ENCODE results near the gene XIRP2. TPM values are rescaled to one million over a fixed set of nuclear protein-coding genes. Genes with fewer than 3 reads are reported as not detected.

The XIRP2 gene
- total RNA-seq, 1 donor from 2014 or later, result 0.14 TPM

GRCh38 chr2:167293943-167294775 is 405.9 kb downstream of the XIRP2 start:
- TF ChIP-seq, protein P1, sequence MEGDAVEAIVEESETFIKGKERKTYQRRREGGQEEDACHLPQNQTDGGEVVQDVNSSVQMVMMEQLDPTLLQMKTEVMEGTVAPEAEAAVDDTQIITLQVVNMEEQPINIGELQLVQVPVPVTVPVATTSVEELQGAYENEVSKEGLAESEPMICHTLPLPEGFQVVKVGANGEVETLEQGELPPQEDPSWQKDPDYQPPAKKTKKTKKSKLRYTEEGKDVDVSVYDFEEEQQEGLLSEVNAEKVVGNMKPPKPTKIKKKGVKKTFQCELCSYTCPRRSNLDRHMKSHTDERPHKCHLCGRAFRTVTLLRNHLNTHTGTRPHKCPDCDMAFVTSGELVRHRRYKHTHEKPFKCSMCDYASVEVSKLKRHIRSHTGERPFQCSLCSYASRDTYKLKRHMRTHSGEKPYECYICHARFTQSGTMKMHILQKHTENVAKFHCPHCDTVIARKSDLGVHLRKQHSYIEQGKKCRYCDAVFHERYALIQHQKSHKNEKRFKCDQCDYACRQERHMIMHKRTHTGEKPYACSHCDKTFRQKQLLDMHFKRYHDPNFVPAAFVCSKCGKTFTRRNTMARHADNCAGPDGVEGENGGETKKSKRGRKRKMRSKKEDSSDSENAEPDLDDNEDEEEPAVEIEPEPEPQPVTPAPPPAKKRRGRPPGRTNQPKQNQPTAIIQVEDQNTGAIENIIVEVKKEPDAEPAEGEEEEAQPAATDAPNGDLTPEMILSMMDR (IDR thresholded peaks at IDR 0.05), result no peak
- H3K27me3 ChIP-seq, result peaks cover 47% of the 10 kb centered on the region
- H3K9me3 ChIP-seq, result no peaks in the 10 kb centered on the region
- H3K4me1 ChIP-seq, result peaks cover 14% of the 10 kb centered on the region
- intact Hi-C loops (cut with DNase I), result no loop called here
- peak; percentile 54 for DNase-seq
- no peaks in the 10 kb centered on the region for H3K36me3 ChIP-seq
- H3K27ac ChIP-seq, result no peak overlapping the region
- peak overlapping the region; percentile 67 for H3K4me3 ChIP-seq
- ATAC-seq, result no peak

DNA sequence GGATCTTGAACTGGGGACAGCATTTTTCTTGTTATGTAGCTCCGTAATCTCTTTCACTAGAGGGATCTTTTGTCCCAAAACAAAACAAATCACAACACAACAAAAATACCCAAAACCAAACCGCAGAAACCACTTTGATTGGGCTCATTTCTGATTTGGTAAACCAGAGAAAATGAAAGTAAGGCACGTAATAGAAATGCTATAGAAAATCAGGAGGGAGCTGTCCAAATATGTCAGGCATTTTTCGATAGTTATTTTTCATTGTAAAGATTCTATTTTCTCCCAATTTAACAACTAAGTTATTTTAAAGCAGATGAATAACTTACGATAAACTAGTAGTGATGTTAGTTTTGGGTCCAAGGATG is 406.5 kb downstream of the XIRP2 start:
- H3K4me3 ChIP-seq, result peak overlapping the region; percentile 67
- H3K9me3 ChIP-seq, result no peaks in the 10 kb centered on the region
- H3K36me3 ChIP-seq, result no peaks in the 10 kb centered on the region
- peaks cover 53% of the 10 kb centered on the region for H3K27me3 ChIP-seq
- no peak overlapping the region for H3K27ac ChIP-seq
- intact Hi-C loops (cut with DNase I), result no loop called here
- DNase-seq (no peak), ATAC-seq (no peak)
- TF ChIP-seq, protein P1 (IDR thresholded peaks at IDR 0.05), result no peak
- peaks cover 14% of the 10 kb centered on the region for H3K4me1 ChIP-seq

DNA sequence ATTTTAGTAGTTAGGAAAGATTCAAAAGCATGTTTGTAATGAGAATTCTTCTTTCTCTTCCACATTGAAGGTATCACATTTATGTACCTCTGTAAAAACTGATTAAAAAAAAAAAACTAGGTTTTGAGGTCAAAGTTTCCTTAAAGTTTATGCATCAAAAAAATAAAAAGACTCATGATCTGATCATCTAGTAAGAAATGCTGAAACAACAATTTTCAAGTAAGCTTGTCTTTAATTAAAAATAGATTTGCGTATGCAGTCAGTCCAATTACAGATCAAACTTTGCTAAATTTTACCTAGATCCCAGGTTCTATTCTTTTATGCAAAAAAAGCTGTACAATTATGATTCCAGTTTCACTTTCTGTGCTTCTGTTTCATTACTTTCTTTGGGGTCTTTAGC is 409.0 kb downstream of the XIRP2 start:
- Histone ChIP-seq H3K36me3 (no peaks in the 10 kb centered on the region), H3K4me3 (no peak overlapping the region), H3K27ac (no peak overlapping the region), H3K27me3 (peaks cover 60% of the 10 kb centered on the region), H3K9me3 (no peaks in the 10 kb centered on the region), H3K4me1 (peaks cover 14% of the 10 kb centered on the region)
- ATAC-seq, result no peak
- intact Hi-C loops (cut with DNase I), result no loop called here
- DNase-seq, result no peak
- TF ChIP-seq, protein P1 (IDR thresholded peaks at IDR 0.05), result no peak

DNA sequence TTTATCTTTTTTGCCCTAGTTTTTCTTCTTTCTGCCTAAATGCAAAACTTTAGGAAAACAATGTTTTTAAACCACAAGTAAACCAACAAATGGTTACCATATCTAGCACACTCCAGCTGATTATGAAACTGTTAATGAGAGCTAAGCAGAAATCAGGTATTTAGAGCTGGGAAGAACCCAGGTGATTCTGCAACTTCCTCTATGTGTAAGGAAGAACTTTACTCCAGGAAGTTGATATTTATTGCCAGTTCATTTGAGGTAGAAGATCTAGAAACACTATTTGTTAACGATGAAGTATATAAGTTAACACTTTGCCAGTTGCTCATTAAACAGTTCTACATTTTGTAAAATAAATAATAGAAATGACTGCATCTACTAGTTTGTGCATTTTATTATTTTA is 409.7 kb downstream of the XIRP2 start:
- Histone ChIP-seq H3K27me3 (peaks cover 60% of the 10 kb centered on the region), H3K36me3 (no peaks in the 10 kb centered on the region), H3K9me3 (no peaks in the 10 kb centered on the region), H3K4me3 (no peak overlapping the region), H3K4me1 (peaks cover 14% of the 10 kb centered on the region), H3K27ac (no peak overlapping the region)
- no peak for DNase-seq
- intact Hi-C loops (cut with DNase I), result no loop called here
- TF ChIP-seq, protein P1 (IDR thresholded peaks at IDR 0.05), result no peak
- ATAC-seq, result no peak

Measured in upper lobe of right lung (tissue), 1 donor.